WTC11 (cell line): Measurements from ENCODE around the gene SPTAN1. TPM values are rescaled to one million over a fixed set of nuclear protein-coding genes. Genes with fewer than 3 reads are reported as not detected.

Experiments used
- ATAC-seq: fragments of 200-7000 bp; cut with Tn5 transposase; 2 replicates; pipeline ENCODE4 v1.10.0; 2021; ENCODE audit warnings: mild to moderate bottlenecking, moderate library complexity
- CTCF ChIA-PET: fragments of 300-600 bp; sonication (Branson Sonifier 250); formaldehyde crosslinking; loops from one replicate; lab custom pipeline; 2021; ENCODE audit warnings: antibody characterized with exemption; lab: Charles Lee
- POLR2A ChIA-PET: fragments of 350-600 bp; sonication (Branson Sonifier 250); formaldehyde crosslinking; loops from one replicate; lab custom pipeline; 2021; ENCODE audit warnings: antibody characterized with exemption; lab: Charles Lee
- DNase-seq: peaks from one replicate; pipeline ENCODE4 v3.0.0; 2021; ENCODE audit warnings: low spot score
- H3K27ac Mint-ChIP-seq: 2 replicates; pipeline ENCODE4 v1.8.0; 2021; ENCODE audit warnings: mixed read lengths
- H3K27me3 Mint-ChIP-seq: 2 replicates; pipeline ENCODE4 v1.8.0; 2021; ENCODE audit warnings: low read depth, mild to moderate bottlenecking, moderate library complexity, mixed read lengths
- H3K36me3 Mint-ChIP-seq: 2 replicates; pipeline ENCODE4 v1.8.0; 2021; ENCODE audit warnings: mixed read lengths
- H3K4me1 Mint-ChIP-seq: 2 replicates; pipeline ENCODE4 v1.8.0; 2022; ENCODE audit warnings: mixed read lengths
- H3K4me3 Mint-ChIP-seq: 2 replicates; pipeline ENCODE4 v1.8.0; 2021; ENCODE audit warnings: mild to moderate bottlenecking, moderate library complexity, mixed read lengths
- H3K9me3 Mint-ChIP-seq: 2 replicates; pipeline ENCODE4 v1.8.0; 2021; ENCODE audit warnings: mixed read lengths
- NFYB ChIP-seq: sonication (generic); formaldehyde crosslinking; conservative IDR thresholded peaks from 2 replicates; pipeline ENCODE4 v1.8.0; 2022; ENCODE audit warnings: low read depth, missing genetic modification reagents
- RELA ChIP-seq: sonication (generic); formaldehyde crosslinking; IDR thresholded peaks from 2 replicates; pipeline ENCODE4 v1.8.1; 2022; ENCODE audit warnings: missing genetic modification reagents, mild to moderate bottlenecking, borderline replicate concordance
- RORB ChIP-seq: fragments of 250-450 bp; sonication (Bioruptor Pico); IDR thresholded peaks from 2 replicates; pipeline ENCODE4 v1.9.0; 2021; ENCODE audit warnings: mild to moderate bottlenecking
- TCF7 ChIP-seq: sonication (generic); formaldehyde crosslinking; IDR thresholded peaks from 2 replicates; pipeline ENCODE4 v1.8.0; 2022; ENCODE audit warnings: mild to moderate bottlenecking, low read depth, missing genetic modification reagents, moderate library complexity
- TEAD4 ChIP-seq: sonication (generic); formaldehyde crosslinking; IDR thresholded peaks from 2 replicates; pipeline ENCODE4 v1.8.0; 2022; ENCODE audit warnings: mild to moderate bottlenecking, missing genetic modification reagents
- ZBTB21 ChIP-seq: sonication (generic); formaldehyde crosslinking; IDR thresholded peaks from 2 replicates; pipeline ENCODE4 v1.8.1; 2023; ENCODE audit warnings: mild to moderate bottlenecking, missing genetic modification reagents, borderline replicate concordance
- ZNF317 ChIP-seq: sonication (generic); formaldehyde crosslinking; IDR thresholded peaks from 2 replicates; pipeline ENCODE4 v1.8.1; 2023; ENCODE audit warnings: low read depth, mild to moderate bottlenecking, moderate library complexity, missing genetic modification reagents, borderline replicate concordance
- total RNA-seq: library from RNA; stranded (reverse); gene quantifications from 3 replicates; pipeline ENCODE4 v1.2.3, GENCODE V29; 2021
- TF ChIP-seq, protein P1 (sequence below): fragments of 250-450 bp; sonication (Bioruptor Pico); IDR thresholded peaks from 2 replicates; pipeline ENCODE4 v2.1.2; 2022; ENCODE audit warnings: mild to moderate bottlenecking, moderate library complexity
- TF ChIP-seq, protein P2 (sequence below): sonication (generic); formaldehyde crosslinking; IDR thresholded peaks from 2 replicates; pipeline ENCODE4 v1.8.1; 2023; ENCODE audit warnings: mild to moderate bottlenecking, missing genetic modification reagents
- TF ChIP-seq, protein P3 (sequence below): sonication (generic); formaldehyde crosslinking; conservative IDR thresholded peaks from 2 replicates; pipeline ENCODE4 v1.8.1; 2022; ENCODE audit warnings: mild to moderate bottlenecking, missing genetic modification reagents
- TF ChIP-seq, protein P4 (sequence below): sonication (generic); formaldehyde crosslinking; IDR thresholded peaks from 2 replicates; pipeline ENCODE4 v1.8.0; 2022; ENCODE audit warnings: mild to moderate bottlenecking, missing genetic modification reagents
- TF ChIP-seq, protein P5 (sequence below): sonication (generic); formaldehyde crosslinking; IDR thresholded peaks from 2 replicates; pipeline ENCODE4 v1.8.0; 2023; ENCODE audit warnings: mild to moderate bottlenecking, missing genetic modification reagents
- TF ChIP-seq, protein P6 (sequence below): sonication (generic); formaldehyde crosslinking; IDR thresholded peaks from 2 replicates; pipeline ENCODE4 v1.8.1; 2023; ENCODE audit warnings: mild to moderate bottlenecking, missing genetic modification reagents, moderate library complexity
- TF ChIP-seq, protein P7 (sequence below): fragments of 250-450 bp; sonication (Bioruptor Pico); conservative IDR thresholded peaks from 2 replicates; pipeline ENCODE4 v1.9.0; 2021; ENCODE audit warnings: mild to moderate bottlenecking
- TF ChIP-seq, protein P8 (sequence below): sonication (generic); formaldehyde crosslinking; IDR thresholded peaks from 2 replicates; pipeline ENCODE4 v1.8.0; 2022; ENCODE audit warnings: missing genetic modification reagents
- TF ChIP-seq, protein P9 (sequence below): fragments of 250-450 bp; sonication (Bioruptor Pico); IDR thresholded peaks from 2 replicates; pipeline ENCODE4 v1.8.0; 2021; ENCODE audit warnings: mild to moderate bottlenecking

SPTAN1 gene
- total RNA-seq, 1 experiment from 2014 or later = 255 TPM

DNA sequence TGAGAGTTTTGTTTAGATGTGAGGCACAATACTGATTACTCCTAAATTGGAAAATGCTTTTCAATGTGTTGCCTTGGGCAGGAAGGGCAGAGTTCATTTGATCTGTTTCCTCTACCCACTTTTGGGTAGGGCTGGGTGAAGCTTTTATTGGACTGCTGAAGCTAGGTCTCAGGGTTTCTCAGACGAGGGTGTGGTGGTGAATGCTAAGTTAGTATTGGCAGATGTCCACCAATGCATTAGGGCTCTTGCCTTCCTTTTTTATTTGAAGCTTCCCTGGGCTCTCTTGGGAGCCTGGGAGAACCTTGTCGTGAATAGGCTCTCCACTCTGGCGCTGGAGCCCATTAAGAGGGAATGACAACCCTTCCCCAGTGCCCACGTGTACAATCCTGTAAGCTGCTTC lies 23.1 kb downstream of the SPTAN1 start (continued):
- TF ChIP-seq, protein P1, sequence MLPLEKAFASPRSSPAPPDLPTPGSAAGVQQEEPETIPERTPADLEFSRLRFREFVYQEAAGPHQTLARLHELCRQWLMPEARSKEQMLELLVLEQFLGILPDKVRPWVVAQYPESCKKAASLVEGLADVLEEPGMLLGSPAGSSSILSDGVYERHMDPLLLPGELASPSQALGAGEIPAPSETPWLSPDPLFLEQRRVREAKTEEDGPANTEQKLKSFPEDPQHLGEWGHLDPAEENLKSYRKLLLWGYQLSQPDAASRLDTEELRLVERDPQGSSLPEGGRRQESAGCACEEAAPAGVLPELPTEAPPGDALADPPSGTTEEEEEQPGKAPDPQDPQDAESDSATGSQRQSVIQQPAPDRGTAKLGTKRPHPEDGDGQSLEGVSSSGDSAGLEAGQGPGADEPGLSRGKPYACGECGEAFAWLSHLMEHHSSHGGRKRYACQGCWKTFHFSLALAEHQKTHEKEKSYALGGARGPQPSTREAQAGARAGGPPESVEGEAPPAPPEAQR (CRISPR knock-in tag) = no peak
- TF ChIP-seq, protein P2, sequence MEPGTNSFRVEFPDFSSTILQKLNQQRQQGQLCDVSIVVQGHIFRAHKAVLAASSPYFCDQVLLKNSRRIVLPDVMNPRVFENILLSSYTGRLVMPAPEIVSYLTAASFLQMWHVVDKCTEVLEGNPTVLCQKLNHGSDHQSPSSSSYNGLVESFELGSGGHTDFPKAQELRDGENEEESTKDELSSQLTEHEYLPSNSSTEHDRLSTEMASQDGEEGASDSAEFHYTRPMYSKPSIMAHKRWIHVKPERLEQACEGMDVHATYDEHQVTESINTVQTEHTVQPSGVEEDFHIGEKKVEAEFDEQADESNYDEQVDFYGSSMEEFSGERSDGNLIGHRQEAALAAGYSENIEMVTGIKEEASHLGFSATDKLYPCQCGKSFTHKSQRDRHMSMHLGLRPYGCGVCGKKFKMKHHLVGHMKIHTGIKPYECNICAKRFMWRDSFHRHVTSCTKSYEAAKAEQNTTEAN (CRISPR knock-in tag) = no peak
- TF ChIP-seq, all 79 proteins: peak for 0

DNA sequence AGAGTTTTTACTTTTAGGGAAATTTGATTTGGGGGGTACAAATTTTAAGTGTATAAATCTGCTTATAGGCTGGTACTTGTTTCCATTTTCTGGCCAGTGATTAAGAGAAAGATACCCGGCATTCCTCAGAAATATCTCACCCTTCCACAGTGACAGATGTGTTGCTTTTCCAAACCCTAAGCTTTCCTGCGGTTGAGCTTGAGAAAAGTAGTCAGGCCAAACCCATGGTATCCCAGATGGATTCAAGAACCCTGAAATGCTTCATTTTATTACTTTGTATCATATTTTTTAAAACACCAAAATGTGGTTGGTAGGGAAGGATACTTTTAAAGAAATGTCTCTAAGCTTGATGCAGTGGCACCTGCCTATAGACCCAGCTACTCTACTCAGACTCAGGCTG lies 23.5 kb downstream of the SPTAN1 start:
- Mint-ChIP-seq H3K4me1 (no peaks in the 10 kb centered on the region), H3K9me3 (no peaks in the 10 kb centered on the region), H3K4me3 (no peak overlapping the region), H3K27me3 (no peaks in the 10 kb centered on the region), H3K27ac (no peak overlapping the region), H3K36me3 (peaks cover 73% of the 10 kb centered on the region)
- CTCF ChIA-PET = interaction anchor here (1.5 kb wide), 1 partner anchor 137 kb away, joined by 3 read pairs; no protein-coding TSS in a partner anchor
- POLR2A ChIA-PET = no interaction called here
- TF ChIP-seq TCF7 (CRISPR knock-in tag) = no peak
- TF ChIP-seq NFYB (CRISPR knock-in tag) = no peak
- TF ChIP-seq, protein P3, sequence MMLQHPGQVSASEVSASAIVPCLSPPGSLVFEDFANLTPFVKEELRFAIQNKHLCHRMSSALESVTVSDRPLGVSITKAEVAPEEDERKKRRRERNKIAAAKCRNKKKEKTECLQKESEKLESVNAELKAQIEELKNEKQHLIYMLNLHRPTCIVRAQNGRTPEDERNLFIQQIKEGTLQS = no peak
- no peak for TF ChIP-seq ZBTB21
- TF ChIP-seq, protein P4, sequence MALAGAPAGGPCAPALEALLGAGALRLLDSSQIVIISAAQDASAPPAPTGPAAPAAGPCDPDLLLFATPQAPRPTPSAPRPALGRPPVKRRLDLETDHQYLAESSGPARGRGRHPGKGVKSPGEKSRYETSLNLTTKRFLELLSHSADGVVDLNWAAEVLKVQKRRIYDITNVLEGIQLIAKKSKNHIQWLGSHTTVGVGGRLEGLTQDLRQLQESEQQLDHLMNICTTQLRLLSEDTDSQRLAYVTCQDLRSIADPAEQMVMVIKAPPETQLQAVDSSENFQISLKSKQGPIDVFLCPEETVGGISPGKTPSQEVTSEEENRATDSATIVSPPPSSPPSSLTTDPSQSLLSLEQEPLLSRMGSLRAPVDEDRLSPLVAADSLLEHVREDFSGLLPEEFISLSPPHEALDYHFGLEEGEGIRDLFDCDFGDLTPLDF (CRISPR knock-in tag) = no peak
- no peak for TF ChIP-seq RORB (CRISPR knock-in tag)
- TF ChIP-seq, protein P5, sequence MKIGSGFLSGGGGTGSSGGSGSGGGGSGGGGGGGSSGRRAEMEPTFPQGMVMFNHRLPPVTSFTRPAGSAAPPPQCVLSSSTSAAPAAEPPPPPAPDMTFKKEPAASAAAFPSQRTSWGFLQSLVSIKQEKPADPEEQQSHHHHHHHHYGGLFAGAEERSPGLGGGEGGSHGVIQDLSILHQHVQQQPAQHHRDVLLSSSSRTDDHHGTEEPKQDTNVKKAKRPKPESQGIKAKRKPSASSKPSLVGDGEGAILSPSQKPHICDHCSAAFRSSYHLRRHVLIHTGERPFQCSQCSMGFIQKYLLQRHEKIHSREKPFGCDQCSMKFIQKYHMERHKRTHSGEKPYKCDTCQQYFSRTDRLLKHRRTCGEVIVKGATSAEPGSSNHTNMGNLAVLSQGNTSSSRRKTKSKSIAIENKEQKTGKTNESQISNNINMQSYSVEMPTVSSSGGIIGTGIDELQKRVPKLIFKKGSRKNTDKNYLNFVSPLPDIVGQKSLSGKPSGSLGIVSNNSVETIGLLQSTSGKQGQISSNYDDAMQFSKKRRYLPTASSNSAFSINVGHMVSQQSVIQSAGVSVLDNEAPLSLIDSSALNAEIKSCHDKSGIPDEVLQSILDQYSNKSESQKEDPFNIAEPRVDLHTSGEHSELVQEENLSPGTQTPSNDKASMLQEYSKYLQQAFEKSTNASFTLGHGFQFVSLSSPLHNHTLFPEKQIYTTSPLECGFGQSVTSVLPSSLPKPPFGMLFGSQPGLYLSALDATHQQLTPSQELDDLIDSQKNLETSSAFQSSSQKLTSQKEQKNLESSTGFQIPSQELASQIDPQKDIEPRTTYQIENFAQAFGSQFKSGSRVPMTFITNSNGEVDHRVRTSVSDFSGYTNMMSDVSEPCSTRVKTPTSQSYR (CRISPR knock-in tag) = no peak
- TF ChIP-seq RELA = no peak
- TF ChIP-seq, protein P6, sequence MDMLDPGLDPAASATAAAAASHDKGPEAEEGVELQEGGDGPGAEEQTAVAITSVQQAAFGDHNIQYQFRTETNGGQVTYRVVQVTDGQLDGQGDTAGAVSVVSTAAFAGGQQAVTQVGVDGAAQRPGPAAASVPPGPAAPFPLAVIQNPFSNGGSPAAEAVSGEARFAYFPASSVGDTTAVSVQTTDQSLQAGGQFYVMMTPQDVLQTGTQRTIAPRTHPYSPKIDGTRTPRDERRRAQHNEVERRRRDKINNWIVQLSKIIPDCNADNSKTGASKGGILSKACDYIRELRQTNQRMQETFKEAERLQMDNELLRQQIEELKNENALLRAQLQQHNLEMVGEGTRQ = no peak
- TF ChIP-seq, protein P7, sequence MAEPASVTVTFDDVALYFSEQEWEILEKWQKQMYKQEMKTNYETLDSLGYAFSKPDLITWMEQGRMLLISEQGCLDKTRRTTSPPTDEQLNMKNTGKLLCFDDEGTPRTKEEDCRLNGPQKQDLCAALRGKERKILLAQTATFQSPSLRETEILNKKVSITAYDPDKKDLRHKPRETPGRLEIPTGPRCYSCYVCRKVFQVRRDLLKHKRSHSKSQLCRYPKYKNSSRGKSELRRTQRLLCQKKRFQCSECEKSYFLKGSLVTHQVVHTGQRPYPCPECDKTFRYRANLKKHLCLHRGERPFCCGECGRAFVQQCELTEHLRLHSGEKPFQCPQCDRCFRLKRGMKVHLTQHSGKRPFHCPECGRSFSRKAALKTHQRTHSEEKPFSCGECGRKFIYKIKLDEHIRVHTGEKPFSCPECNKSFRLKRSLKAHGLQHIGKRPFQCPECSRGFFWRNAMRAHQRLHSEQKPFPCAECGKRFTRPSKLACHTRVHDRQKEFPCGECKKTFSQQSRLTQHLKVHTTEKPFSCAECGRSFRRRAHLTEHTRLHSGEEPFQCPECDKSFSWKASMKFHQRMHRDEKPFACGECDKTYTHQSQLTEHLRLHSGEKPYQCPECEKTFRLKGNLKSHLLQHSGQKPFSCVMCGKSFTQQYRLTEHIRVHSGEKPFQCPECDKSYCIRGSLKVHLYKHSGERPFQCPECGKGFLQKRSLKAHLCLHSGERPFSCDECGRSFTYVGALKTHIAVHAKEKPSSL (CRISPR knock-in tag) = no peak
- TF ChIP-seq ZNF317 (CRISPR knock-in tag) = no peak
- TF ChIP-seq, protein P8, sequence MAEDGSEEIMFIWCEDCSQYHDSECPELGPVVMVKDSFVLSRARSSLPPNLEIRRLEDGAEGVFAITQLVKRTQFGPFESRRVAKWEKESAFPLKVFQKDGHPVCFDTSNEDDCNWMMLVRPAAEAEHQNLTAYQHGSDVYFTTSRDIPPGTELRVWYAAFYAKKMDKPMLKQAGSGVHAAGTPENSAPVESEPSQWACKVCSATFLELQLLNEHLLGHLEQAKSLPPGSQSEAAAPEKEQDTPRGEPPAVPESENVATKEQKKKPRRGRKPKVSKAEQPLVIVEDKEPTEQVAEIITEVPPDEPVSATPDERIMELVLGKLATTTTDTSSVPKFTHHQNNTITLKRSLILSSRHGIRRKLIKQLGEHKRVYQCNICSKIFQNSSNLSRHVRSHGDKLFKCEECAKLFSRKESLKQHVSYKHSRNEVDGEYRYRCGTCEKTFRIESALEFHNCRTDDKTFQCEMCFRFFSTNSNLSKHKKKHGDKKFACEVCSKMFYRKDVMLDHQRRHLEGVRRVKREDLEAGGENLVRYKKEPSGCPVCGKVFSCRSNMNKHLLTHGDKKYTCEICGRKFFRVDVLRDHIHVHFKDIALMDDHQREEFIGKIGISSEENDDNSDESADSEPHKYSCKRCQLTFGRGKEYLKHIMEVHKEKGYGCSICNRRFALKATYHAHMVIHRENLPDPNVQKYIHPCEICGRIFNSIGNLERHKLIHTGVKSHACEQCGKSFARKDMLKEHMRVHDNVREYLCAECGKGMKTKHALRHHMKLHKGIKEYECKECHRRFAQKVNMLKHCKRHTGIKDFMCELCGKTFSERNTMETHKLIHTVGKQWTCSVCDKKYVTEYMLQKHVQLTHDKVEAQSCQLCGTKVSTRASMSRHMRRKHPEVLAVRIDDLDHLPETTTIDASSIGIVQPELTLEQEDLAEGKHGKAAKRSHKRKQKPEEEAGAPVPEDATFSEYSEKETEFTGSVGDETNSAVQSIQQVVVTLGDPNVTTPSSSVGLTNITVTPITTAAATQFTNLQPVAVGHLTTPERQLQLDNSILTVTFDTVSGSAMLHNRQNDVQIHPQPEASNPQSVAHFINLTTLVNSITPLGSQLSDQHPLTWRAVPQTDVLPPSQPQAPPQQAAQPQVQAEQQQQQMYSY (CRISPR knock-in tag) = no peak
- TF ChIP-seq, protein P9, sequence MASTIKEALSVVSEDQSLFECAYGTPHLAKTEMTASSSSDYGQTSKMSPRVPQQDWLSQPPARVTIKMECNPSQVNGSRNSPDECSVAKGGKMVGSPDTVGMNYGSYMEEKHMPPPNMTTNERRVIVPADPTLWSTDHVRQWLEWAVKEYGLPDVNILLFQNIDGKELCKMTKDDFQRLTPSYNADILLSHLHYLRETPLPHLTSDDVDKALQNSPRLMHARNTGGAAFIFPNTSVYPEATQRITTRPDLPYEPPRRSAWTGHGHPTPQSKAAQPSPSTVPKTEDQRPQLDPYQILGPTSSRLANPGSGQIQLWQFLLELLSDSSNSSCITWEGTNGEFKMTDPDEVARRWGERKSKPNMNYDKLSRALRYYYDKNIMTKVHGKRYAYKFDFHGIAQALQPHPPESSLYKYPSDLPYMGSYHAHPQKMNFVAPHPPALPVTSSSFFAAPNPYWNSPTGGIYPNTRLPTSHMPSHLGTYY (CRISPR knock-in tag) = no peak
- no peak for TF ChIP-seq TEAD4 (CRISPR knock-in tag)
- ATAC-seq = no peak
- DNase-seq = no peak
